ENCODE results near the gene DNASE1L1. TPM values are rescaled to one million over a fixed set of nuclear protein-coding genes. Genes with fewer than 3 reads are reported as not detected.

The DNASE1L1 gene
- total RNA-seq, 1 donor: 74.6 TPM

DNA sequence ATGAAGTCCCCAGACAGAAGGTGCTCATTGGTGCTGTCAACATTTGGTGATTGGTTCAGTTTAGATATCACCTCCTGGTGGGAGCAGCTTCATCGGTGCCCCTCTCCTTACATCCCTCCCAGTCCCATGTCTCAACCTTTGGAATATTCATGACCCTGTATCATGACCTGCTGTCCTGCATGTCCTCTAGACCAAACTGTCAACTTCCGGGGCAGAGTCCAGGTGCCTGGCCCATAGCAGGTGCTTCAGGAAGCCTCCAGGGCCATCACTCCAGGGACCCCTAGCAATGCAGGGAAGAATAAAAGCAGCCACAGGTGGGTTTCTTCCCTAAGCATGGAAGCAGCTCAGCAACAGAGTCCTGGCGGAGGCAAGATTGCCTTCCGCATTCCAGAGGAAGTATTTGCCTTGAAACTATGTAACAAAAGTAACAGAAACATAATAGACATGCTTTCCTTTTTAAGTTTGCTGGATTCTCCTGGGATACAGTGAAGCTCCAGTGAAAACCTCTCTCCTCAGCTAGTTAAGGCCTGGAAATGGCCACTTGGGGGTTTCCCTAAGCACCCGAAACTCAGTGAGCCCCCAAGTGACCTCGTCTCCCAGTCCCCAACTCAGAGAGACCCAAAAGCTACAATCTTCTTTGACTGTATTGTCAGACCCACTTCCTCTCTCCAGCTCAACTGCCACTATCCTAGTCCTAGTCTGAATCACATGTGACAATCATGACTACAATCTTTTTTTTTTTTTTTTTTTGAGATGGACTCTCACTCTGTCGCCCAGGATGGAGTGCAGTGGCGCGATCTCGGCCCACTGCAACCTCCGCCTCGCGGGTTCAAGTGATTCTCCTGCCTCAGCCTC, 18.1 kb upstream of the DNASE1L1 start:
- Histone ChIP-seq H3K4me1 (ENCODE audit: insufficient read depth, low read length) (peaks cover 7% of the 10 kb centered on the region), H4K20me1 (ENCODE audit: insufficient read depth, low read length) (peaks cover 6% of the 10 kb centered on the region), H3K9me3 (ENCODE audit: low read depth, low read length) (no peaks in the 10 kb centered on the region), H3K4me3 (ENCODE audit: insufficient read depth, low read length) (no peak overlapping the region), H3K79me2 (ENCODE audit: insufficient read depth, low read length) (peaks cover 29% of the 10 kb centered on the region), H3K36me3 (ENCODE audit: insufficient read depth, low read length) (no peaks in the 10 kb centered on the region), H3K4me2 (ENCODE audit: insufficient read depth, low read length) (no peak overlapping the region), H2AFZ (ENCODE audit: low read length) (no peak overlapping the region), H3K27me3 (ENCODE audit: insufficient read depth, low read length) (no peaks in the 10 kb centered on the region), H3K27ac (ENCODE audit: low read depth, low read length) (no peak overlapping the region)
- TF ChIP-seq, protein P1, sequence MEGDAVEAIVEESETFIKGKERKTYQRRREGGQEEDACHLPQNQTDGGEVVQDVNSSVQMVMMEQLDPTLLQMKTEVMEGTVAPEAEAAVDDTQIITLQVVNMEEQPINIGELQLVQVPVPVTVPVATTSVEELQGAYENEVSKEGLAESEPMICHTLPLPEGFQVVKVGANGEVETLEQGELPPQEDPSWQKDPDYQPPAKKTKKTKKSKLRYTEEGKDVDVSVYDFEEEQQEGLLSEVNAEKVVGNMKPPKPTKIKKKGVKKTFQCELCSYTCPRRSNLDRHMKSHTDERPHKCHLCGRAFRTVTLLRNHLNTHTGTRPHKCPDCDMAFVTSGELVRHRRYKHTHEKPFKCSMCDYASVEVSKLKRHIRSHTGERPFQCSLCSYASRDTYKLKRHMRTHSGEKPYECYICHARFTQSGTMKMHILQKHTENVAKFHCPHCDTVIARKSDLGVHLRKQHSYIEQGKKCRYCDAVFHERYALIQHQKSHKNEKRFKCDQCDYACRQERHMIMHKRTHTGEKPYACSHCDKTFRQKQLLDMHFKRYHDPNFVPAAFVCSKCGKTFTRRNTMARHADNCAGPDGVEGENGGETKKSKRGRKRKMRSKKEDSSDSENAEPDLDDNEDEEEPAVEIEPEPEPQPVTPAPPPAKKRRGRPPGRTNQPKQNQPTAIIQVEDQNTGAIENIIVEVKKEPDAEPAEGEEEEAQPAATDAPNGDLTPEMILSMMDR (IDR thresholded peaks at IDR 0.05; ENCODE audit: extremely low read depth, low read depth, low read length): no peak
- DNase-seq (ENCODE audit: insufficient read length, low spot score, missing footprints): no peak

DNA sequence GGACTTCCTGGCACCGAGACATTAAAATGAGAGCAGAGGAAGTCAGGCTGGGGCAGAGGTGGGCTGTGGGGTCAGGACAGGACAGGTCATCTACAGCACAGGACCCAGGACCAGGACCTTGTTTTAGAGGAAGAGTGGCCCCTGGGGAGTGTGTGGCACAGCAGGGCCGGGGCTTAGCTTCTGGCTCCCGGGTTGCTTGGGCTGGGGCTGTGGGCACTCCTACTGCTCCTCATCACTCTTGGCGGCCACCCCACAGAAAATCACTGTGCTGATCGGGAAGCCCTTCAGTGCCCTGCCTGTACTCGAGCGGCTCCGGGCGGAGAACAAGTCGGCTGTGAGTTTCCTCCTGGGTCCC, 11.3 kb upstream of the DNASE1L1 start:
- Histone ChIP-seq H3K4me3 (ENCODE audit: insufficient read depth, low read length) (no peak overlapping the region), H3K36me3 (ENCODE audit: insufficient read depth, low read length) (no peaks in the 10 kb centered on the region), H3K4me1 (ENCODE audit: insufficient read depth, low read length) (no peaks in the 10 kb centered on the region), H4K20me1 (ENCODE audit: insufficient read depth, low read length) (no peaks in the 10 kb centered on the region), H2AFZ (ENCODE audit: low read length) (no peak overlapping the region), H3K27me3 (ENCODE audit: insufficient read depth, low read length) (no peaks in the 10 kb centered on the region), H3K9me3 (ENCODE audit: low read depth, low read length) (no peaks in the 10 kb centered on the region), H3K79me2 (ENCODE audit: insufficient read depth, low read length) (no peaks in the 10 kb centered on the region), H3K27ac (ENCODE audit: low read depth, low read length) (no peak overlapping the region), H3K4me2 (ENCODE audit: insufficient read depth, low read length) (no peak overlapping the region)
- DNase-seq (ENCODE audit: insufficient read length, low spot score, missing footprints): no peak
- TF ChIP-seq, protein P1 (IDR thresholded peaks at IDR 0.05; ENCODE audit: extremely low read depth, low read depth, low read length): no peak

- Histone ChIP-seq H3K27me3 (ENCODE audit: insufficient read depth, low read length) (no peaks in the 10 kb centered on the region), H3K4me2 (ENCODE audit: insufficient read depth, low read length) (no peak overlapping the region), H3K4me3 (ENCODE audit: insufficient read depth, low read length) (no peak overlapping the region), H3K4me1 (ENCODE audit: insufficient read depth, low read length) (no peaks in the 10 kb centered on the region), H3K36me3 (ENCODE audit: insufficient read depth, low read length) (no peaks in the 10 kb centered on the region), H4K20me1 (ENCODE audit: insufficient read depth, low read length) (no peaks in the 10 kb centered on the region), H3K9me3 (ENCODE audit: low read depth, low read length) (no peaks in the 10 kb centered on the region), H3K79me2 (ENCODE audit: insufficient read depth, low read length) (no peaks in the 10 kb centered on the region), H3K27ac (ENCODE audit: low read depth, low read length) (no peak overlapping the region), H2AFZ (ENCODE audit: low read length) (no peak overlapping the region)
- DNase-seq (ENCODE audit: insufficient read length, low spot score, missing footprints): no peak
- TF ChIP-seq, protein P1 (IDR thresholded peaks at IDR 0.05; ENCODE audit: extremely low read depth, low read depth, low read length): no peak
Measured at GRCh38 chrX:154419688-154420401, 10.8 kb upstream of the DNASE1L1 start.

DNA sequence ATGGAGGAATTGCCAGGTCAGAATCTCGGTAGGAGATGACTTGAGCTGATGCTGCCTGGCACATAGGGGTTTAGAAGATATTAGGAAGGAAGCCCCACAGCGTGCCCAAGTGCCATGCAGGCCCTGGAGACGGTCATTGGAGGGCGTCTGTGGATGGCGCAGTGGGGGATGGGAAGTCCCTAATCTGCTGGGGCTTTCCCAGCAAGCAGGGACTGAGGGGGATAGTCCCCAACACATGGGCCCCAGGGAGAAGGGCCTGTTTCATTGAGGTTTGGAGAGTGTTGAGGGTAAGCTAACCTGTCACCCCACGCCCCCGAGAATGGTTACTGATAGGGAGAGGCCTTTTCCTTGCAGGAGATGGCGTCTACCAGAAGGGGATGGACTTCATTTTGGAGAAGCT, 10.1 kb upstream of the DNASE1L1 start:
- TF ChIP-seq, protein P1 (IDR thresholded peaks at IDR 0.05; ENCODE audit: extremely low read depth, low read depth, low read length): no peak
- Histone ChIP-seq H3K27me3 (ENCODE audit: insufficient read depth, low read length) (no peaks in the 10 kb centered on the region), H2AFZ (ENCODE audit: low read length) (no peak overlapping the region), H3K9me3 (ENCODE audit: low read depth, low read length) (no peaks in the 10 kb centered on the region), H3K27ac (ENCODE audit: low read depth, low read length) (no peak overlapping the region), H3K4me2 (ENCODE audit: insufficient read depth, low read length) (no peak overlapping the region), H3K36me3 (ENCODE audit: insufficient read depth, low read length) (no peaks in the 10 kb centered on the region), H3K79me2 (ENCODE audit: insufficient read depth, low read length) (no peaks in the 10 kb centered on the region), H3K4me1 (ENCODE audit: insufficient read depth, low read length) (no peaks in the 10 kb centered on the region), H3K4me3 (ENCODE audit: insufficient read depth, low read length) (no peak overlapping the region), H4K20me1 (ENCODE audit: insufficient read depth, low read length) (no peaks in the 10 kb centered on the region)
- no peak for DNase-seq (ENCODE audit: insufficient read length, low spot score, missing footprints)

Data from osteoblast (primary cell).